BJ (cell line): ENCODE data around the gene PARD3. TPM values are rescaled to one million over a fixed set of nuclear protein-coding genes. Genes with fewer than 3 reads are reported as not detected.

ENCODE experiments used
- CTCF ChIA-PET: fragments of 350-600 bp; formaldehyde crosslinking; extraction: SDS; loops from one replicate; lab custom pipeline; 2021; ENCODE audit warnings: antibody characterized with exemption, inconsistent platforms; lab: Yijun Ruan, JAX
- POLR2A ChIA-PET: fragments of 300-600 bp; sonication (Branson Sonifier 250); formaldehyde crosslinking; extraction: SDS; loops from one replicate; lab custom pipeline; 2021; ENCODE audit warnings: antibody characterized with exemption; lab: Charles Lee
- DNase-seq: peaks from one replicate; pipeline ENCODE4 v3.0.0-alpha.2; 2011; ENCODE audit warnings: low read depth
- H3K27me3 ChIP-seq: 2 replicates; pipeline ENCODE4 v1.6.0; 2011; ENCODE audit warnings: low read length; ENCODE audit not compliant: control insufficient read depth, insufficient read depth
- H3K36me3 ChIP-seq: 2 replicates; pipeline ENCODE4 v1.5.1; 2011; ENCODE audit warnings: low read length; ENCODE audit not compliant: control insufficient read depth, insufficient read depth
- H3K4me3 ChIP-seq: 2 replicates; pipeline ENCODE4 v1.5.1; 2011; ENCODE audit warnings: low read depth, mild to moderate bottlenecking, control low read depth, low read length
- polyA plus RNA-seq: library from polyadenylated mRNA; depleted of rRNA; stranded (reverse); fragments of >200 nt; gene quantifications from 2 replicates; pipeline ENCODE4 v1.2.3, GENCODE V29; 2011
- TF ChIP-seq, protein P1 (sequence below): IDR thresholded peaks from 2 replicates; pipeline ENCODE4 v1.5.1; 2011; ENCODE audit warnings: low read depth, mild to moderate bottlenecking, control low read depth, inconsistent platforms, low read length, moderate library complexity; ENCODE audit not compliant: insufficient read depth

PARD3 gene
- polyA plus RNA-seq, 1 experiment = 17.7 TPM

DNA sequence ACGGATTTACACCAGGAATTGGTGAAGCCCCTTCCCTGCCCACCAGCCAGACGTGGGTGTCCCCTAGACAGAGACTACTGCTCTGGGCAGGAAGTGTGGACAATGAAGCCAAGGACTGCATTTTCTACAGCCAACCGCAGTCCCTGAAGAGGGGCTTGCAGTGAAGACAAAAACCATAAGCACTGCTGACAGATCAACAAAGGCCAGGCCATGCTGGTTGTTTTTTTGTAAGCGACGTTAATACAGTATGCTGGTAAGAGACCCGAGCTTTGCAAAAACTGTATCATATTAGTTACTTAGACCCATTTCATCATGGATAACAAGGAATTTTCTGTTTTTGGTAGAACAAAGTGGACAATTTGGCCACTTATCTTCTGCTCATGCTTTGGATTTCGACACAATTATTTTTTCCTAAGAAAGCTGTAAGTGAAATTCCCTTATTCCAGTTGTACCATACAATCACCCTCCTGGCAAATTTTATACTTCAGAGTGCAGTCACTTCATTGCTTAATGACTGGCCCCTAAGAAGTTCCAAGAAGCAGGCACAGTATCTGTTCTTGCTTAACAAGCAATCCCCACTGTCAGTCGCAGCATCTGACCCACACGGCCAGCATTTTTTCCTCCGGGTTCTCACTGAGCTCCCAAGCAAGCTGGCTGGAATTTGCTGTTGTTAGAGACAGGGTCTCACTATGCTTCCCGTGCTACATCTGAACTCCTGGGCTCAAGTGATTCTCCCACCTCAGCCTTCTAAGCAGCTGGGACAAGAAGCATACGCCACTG is 163.5 kb downstream of the PARD3 start:
- Histone ChIP-seq H3K4me3 (no peak overlapping the region), H3K36me3 (no peaks in the 10 kb centered on the region), H3K27me3 (no peaks in the 10 kb centered on the region)
- ChIA-PET POLR2A (no interaction called here), CTCF (interaction anchor here (0.9 to 2.2 kb wide), 2 partner anchors 13 to 16 kb away, joined by 3 to 9 read pairs; no protein-coding TSS in a partner anchor)
- no peak for DNase-seq
- TF ChIP-seq, protein P1, sequence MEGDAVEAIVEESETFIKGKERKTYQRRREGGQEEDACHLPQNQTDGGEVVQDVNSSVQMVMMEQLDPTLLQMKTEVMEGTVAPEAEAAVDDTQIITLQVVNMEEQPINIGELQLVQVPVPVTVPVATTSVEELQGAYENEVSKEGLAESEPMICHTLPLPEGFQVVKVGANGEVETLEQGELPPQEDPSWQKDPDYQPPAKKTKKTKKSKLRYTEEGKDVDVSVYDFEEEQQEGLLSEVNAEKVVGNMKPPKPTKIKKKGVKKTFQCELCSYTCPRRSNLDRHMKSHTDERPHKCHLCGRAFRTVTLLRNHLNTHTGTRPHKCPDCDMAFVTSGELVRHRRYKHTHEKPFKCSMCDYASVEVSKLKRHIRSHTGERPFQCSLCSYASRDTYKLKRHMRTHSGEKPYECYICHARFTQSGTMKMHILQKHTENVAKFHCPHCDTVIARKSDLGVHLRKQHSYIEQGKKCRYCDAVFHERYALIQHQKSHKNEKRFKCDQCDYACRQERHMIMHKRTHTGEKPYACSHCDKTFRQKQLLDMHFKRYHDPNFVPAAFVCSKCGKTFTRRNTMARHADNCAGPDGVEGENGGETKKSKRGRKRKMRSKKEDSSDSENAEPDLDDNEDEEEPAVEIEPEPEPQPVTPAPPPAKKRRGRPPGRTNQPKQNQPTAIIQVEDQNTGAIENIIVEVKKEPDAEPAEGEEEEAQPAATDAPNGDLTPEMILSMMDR = no peak

- CTCF ChIA-PET = interaction anchor here (1.9 kb wide), 1 partner anchor 11 kb away, joined by 11 read pairs; no protein-coding TSS in a partner anchor
- no peak for DNase-seq
- TF ChIP-seq, protein P1 = no peak
- Histone ChIP-seq H3K4me3 (no peak overlapping the region), H3K36me3 (no peaks in the 10 kb centered on the region), H3K27me3 (no peaks in the 10 kb centered on the region)
- POLR2A ChIA-PET = no interaction called here
Measured at GRCh38 chr10:34650156-34650555, 164.9 kb downstream of the PARD3 start.

DNA sequence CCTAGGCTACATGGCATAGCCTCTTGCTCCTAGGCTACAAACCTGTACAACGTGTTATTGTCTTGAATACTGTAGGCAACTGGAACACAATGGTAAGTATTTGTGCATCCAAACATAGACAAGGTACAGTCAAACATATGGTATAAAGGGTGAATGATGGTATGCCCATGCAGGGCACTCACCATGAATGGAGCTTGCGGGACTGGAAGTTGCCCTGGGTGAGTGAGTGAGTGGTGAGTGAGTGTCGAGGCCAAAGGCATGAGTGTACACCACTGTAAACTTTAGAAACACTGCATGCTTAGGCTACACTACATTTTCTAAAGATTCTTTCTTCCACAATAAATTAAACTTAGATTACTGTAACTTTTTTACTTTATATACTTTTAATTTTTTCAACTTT is 165.7 kb downstream of the PARD3 start:
- Histone ChIP-seq H3K4me3 (no peak overlapping the region), H3K27me3 (no peaks in the 10 kb centered on the region), H3K36me3 (no peaks in the 10 kb centered on the region)
- TF ChIP-seq, protein P1 = no peak
- ChIA-PET POLR2A (no interaction called here), CTCF (interaction anchor here (1.9 kb wide), 1 partner anchor 10 kb away, joined by 11 read pairs; no protein-coding TSS in a partner anchor)
- DNase-seq = no peak

DNA sequence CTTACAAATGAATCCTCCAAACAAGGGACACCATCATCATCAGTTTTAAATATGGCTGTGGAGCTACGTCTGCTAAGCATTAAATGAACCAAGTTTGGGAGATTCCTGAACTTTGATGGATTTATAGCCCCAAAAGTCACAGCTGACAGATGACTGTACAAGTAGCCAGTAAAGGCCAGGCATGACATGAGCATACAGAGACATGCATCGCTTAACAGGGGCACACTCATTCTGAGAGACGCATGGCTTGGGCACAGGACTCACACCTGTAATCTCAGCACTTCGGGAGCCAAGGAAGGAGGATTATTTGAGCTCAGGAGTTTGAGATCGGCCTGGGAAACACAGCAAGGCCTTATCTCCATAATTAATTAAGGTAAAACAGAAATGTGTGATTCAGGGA is 166.2 kb downstream of the PARD3 start:
- H3K4me3 ChIP-seq = no peak overlapping the region
- CTCF ChIA-PET = interaction anchor here (1.9 kb wide), 1 partner anchor 10 kb away, joined by 11 read pairs; no protein-coding TSS in a partner anchor
- POLR2A ChIA-PET = no interaction called here

More for the DNA sequence above, 166.2 kb downstream of the PARD3 start:
- no peak for DNase-seq
- Histone ChIP-seq H3K36me3 (no peaks in the 10 kb centered on the region), H3K27me3 (no peaks in the 10 kb centered on the region)
- TF ChIP-seq, protein P1 = no peak
